Pancreas (tissue), 10 donors: ENCODE data around the gene LRRC45. TPM values are rescaled to one million over a fixed set of nuclear protein-coding genes. Genes with fewer than 3 reads are reported as not detected.
"Not testable (repeated sequence)": the region's sequence is repeated elsewhere in the genome, so short reads cannot be mapped to it uniquely, and the experiment has no call there.

ENCODE experiments used
- ATAC-seq, 4 donors: fragments of 200-7000 bp; cut with Tn5 transposase; one replicate each; pipeline versions ENCODE4 v1.8.0 to v1.9.1; 2020; ENCODE audit warnings: mild to moderate bottlenecking in 4 of 4, moderate library complexity in 4 of 4
- DNase-seq, 6 donors: peaks; one replicate each; pipeline ENCODE4 v3.0.0-alpha.2; 2020
- FAIRE-seq: peaks from 2 replicates; lab custom pipeline; 2012; peaks lifted over from hg19 to GRCh38; lab: Jason Lieb, UNC
- H3K27ac ChIP-seq, 4 donors: fragments of 200-600 bp; sonication (generic); 1 replicate in 3 of 4; 2 replicates in 1 of 4; pipeline versions ENCODE4 v1.5.0 to v1.8.0; 2020
- H3K27me3 ChIP-seq, 4 donors: fragments of 200-600 bp; one replicate each; pipeline ENCODE4 v1.8.0; 2021
- H3K36me3 ChIP-seq, 3 donors: fragments of 200-600 bp; sonication (generic) in 1 of 3; one replicate each; pipeline versions ENCODE4 v1.5.0 to v1.8.0; 2020 to 2021
- H3K4me1 ChIP-seq, 3 donors: fragments of 200-600 bp; one replicate each; pipeline ENCODE4 v1.8.0; 2021
- H3K4me3 ChIP-seq, 4 donors: fragments of 200-600 bp; sonication (generic) in 2 of 4; one replicate each; pipeline versions ENCODE4 v1.5.0 to v1.8.0; 2020 to 2021
- H3K9me3 ChIP-seq, 4 donors: fragments of 200-600 bp; one replicate each; pipeline ENCODE4 v1.8.0; 2021
- CTCF ChIP-seq, 4 donors: fragments of 200-600 bp; sonication (generic) in 3 of 4; IDR thresholded peaks; one replicate each; pipeline versions ENCODE4 v1.5.0 to v1.8.0; 2021; ENCODE audit warnings: antibody characterized with exemption in 4 of 4
- WGBS, 2 donors: extraction: QIAGEN DNeasy Blood & Tissue Kit; methylation state at CpG; one replicate each; pipeline ENCODE4 v1.1.7; 2013; 5-methylcytosine and 5-hydroxymethylcytosine counted together
- intact Hi-C, 3 donors: fragments of 100-400 bp; cut with DNase I; formaldehyde crosslinking; loops; one replicate each; pipeline versions ENCODE4 v1.11.1 to v1.14.2; 2022
- polyA plus RNA-seq, 2 donors: library from polyadenylated mRNA; stranded (reverse); fragments of 200-250 nt; gene quantifications; one replicate each; pipeline ENCODE4 v1.2.3, GENCODE V29; 2013
- total RNA-seq, 6 donors: library from RNA; stranded (reverse); fragmentation: NEBNext Ultra II Directional in 4 of 6; extraction: Animal tissue kit (Norgen Biotek cat#: 25700) in 4 of 6; gene quantifications; one replicate each; pipeline versions ENCODE4 v1.2.1 to v1.2.4, GENCODE V29; 2021 to 2023
- donor health status: healthy with polysubstance abuse.
- donor health status: DM: no; HTN: no; CAD: no; lungs with moderate emphysema.
- donor health status: DM: no; HTN: no; CAD: no.
- donor health status: control.
- donor health status: control.
- donor health status: Bipolar disorder and iron deficiency.
- donor health status: DM: yes; HTN: yes; CAD: no.
- donor health status: DM: no; HTN: no; CAD: no.
- donor health status: DM: no; HTN: no; CAD: no.
- donor health status: DM: yes; HTN: yes; CAD: no.

Gene LRRC45
- total and polyA plus RNA-seq, 8 donors, result 5.3 to 21.6 (median 7.0) TPM

GRCh38 chr17:81978524-81979298 is 44.4 kb upstream of the LRRC45 start:
- FAIRE-seq (no peak), DNase-seq (no peak), ATAC-seq (no peak)
- peaks cover 0 to 7% (median 3%) of the 10 kb centered on the region in 3 donors for H3K4me1 ChIP-seq
- no peak overlapping the region for H3K27ac ChIP-seq
- H3K27me3 ChIP-seq, result no peaks in the 10 kb centered on the region
- no peaks in the 10 kb centered on the region for H3K36me3 ChIP-seq
- no peaks in the 10 kb centered on the region for H3K9me3 ChIP-seq
- intact Hi-C loops, result no loop called here
- TF ChIP-seq CTCF (IDR thresholded peaks at IDR 0.05), result no peak
- peak overlapping the region in 1 of 4 donors; percentile 92 for H3K4me3 ChIP-seq
- WGBS, 2 donors, result 82 to 84% methylated on average over 27 of the region's 27 CpGs

DNA sequence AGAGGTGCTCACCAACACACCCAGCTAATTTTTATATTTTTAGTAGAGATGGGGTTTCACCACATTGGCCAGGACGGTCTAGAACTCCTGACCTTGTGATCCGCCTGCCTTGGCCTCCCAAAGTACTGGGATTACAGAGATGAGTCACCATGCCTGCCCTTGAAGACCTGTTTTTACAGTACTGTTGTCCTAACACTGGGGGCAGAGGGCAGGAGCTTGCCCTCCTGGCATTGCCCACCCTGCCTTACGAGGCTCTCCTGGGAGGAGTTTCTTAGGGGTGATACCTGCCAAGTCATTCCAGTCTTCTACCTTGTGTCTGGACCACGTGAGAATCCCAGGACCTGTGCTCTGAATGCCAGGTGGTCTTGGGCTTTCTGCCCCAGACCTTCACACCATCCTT is 43.0 kb upstream of the LRRC45 start:
- peaks cover 0 to 7% (median 3%) of the 10 kb centered on the region in 3 donors for H3K4me1 ChIP-seq
- H3K9me3 ChIP-seq, result no peaks in the 10 kb centered on the region
- intact Hi-C loops, result no loop called here
- peaks cover 0 to 5% (median 0%) of the 10 kb centered on the region in 3 donors for H3K36me3 ChIP-seq
- ATAC-seq, result no peak
- TF ChIP-seq CTCF (IDR thresholded peaks at IDR 0.05), result no peak
- no peak overlapping the region for H3K27ac ChIP-seq
- H3K4me3 ChIP-seq, result no peak overlapping the region
- no peak for DNase-seq
- no peak for FAIRE-seq
- 91% methylated on average over 4 of the region's 4 CpGs for WGBS, 2 donors
- no peaks in the 10 kb centered on the region for H3K27me3 ChIP-seq

DNA sequence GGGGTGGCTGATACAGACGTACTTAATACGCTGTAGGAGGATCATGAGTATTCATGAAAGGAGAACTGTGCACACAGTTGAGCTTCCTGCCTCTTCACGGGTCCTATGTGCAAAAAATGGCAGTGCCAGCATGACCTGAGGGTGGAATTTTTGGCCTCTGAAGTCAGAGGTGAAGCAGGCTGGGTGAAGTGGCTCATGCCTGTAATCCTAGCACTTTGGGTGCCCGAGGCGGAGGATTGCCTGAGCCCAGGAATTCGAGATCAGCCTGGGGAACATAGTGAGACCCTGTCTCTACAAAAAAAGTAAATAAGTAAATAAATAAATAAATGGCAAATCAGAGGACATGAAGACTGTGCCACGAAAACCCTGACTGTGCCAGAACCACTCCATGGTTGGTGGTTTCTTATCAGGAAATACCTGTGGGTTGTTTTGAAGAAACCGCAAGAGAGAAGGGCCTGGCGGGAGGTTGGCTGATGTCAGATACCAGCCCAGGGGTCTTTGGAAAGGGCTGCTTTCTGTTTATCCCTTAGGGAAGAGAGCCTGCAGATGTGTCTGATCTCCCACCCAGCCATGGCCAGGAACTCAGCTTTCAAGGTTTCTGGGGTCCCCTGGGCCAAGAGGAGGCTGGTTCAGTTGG is 42.3 kb upstream of the LRRC45 start:
- Histone ChIP-seq H3K4me1 (peaks cover 0 to 7% (median 3%) of the 10 kb centered on the region in 3 donors), H3K36me3 (peaks cover 0 to 9% (median 0%) of the 10 kb centered on the region in 3 donors), H3K27ac (no peak overlapping the region), H3K27me3 (no peaks in the 10 kb centered on the region), H3K4me3 (no peak overlapping the region), H3K9me3 (no peaks in the 10 kb centered on the region)
- no peak for TF ChIP-seq CTCF (IDR thresholded peaks at IDR 0.05)
- ATAC-seq (no peak), FAIRE-seq (no peak), DNase-seq (no peak)
- 90% methylated on average over 9 of the region's 9 CpGs for WGBS, 2 donors
- intact Hi-C loops, result no loop called here

DNA sequence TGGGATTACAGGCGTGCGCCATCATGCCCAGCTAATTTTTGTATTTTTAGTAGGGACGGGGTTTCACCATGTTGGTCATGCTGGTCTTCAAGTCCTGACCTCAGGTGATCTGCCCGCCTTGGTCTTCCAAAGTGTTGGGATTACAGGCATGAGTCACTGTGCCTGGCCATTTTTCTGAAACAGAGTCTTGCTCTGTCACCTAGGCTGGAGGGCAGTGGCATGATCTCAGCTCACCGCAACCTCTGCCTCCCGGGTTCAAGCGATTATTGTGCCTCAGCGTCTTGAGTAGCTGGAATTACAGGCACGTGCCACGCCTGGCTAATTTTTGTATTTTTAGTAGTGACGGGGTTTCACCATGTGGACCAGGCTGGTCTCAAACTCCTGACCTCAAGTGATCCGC is 41.6 kb upstream of the LRRC45 start:
- ATAC-seq, FAIRE-seq, H3K27me3 ChIP-seq, H3K27ac ChIP-seq, intact Hi-C loops, DNase-seq, H3K4me3 ChIP-seq, H3K9me3 ChIP-seq, H3K4me1 ChIP-seq: not testable (repeated sequence)
- peaks cover 0 to 12% (median 0%) of the 10 kb centered on the region in 3 donors for H3K36me3 ChIP-seq
- whole genome bisulfite sequencing, 2 donors, result 96 to 97% methylated on average over 12 of the region's 12 CpGs

DNA sequence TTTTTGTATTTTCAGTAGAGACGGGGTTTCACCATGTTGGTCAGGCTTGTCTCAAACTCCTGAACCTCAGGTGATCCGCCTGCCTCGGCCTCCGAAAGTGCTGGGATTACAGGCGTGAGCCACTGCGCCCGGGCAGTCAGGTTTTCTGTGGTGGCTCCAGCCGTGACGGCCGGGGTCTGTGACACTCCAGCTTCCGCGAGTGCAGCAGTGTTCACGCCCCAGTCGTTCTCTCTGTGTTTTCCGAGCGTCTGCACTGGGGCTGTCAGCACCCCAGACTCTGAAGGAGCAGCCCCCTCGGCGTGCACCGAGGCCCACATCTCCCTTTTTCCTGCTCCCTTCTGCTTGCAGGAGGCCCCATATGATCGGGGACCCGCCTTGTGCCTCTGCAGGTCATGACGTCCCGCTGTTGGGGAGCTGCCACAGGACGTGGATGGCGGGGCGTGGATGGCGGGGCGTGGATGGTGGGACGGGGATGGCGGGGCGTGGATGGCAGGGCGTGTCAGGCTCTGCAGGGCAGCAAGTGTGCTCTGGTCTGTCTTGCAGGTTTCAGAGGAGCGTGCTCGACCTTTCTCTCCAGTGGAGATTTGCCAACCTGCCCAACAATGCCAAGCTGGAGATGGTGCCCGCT is 40.0 kb upstream of the LRRC45 start:
- FAIRE-seq (no peak), DNase-seq (no peak)
- intact Hi-C loops, result no loop called here

More for the DNA sequence above, 40.0 kb upstream of the LRRC45 start:
- Histone ChIP-seq H3K27me3 (no peaks in the 10 kb centered on the region), H3K4me1 (peaks cover 0 to 4% (median 3%) of the 10 kb centered on the region in 3 donors), H3K27ac (no peak overlapping the region), H3K4me3 (no peak overlapping the region), H3K9me3 (no peaks in the 10 kb centered on the region), H3K36me3 (peaks cover 0 to 12% (median 0%) of the 10 kb centered on the region in 3 donors)
- ATAC-seq, result no peak
- no peak for TF ChIP-seq CTCF (IDR thresholded peaks at IDR 0.05)
- 94% methylated on average over 33 to 35 of the region's 35 CpGs for WGBS, 2 donors
